NT2/D1 (cell line): Measurements from ENCODE around the gene EDC3.

Experiments
- SUZ12 ChIP-seq: IDR thresholded peaks from 2 replicates; pipeline ENCODE4 v1.6.1; 2011; ENCODE audit not compliant: insufficient read length, insufficient read depth; ENCODE audit errors: extremely low read depth
- ZNF274 ChIP-seq: IDR thresholded peaks from 2 replicates; pipeline ENCODE4 v1.6.1; 2011; ENCODE audit warnings: mild to moderate bottlenecking, low read depth, low read length

DNA sequence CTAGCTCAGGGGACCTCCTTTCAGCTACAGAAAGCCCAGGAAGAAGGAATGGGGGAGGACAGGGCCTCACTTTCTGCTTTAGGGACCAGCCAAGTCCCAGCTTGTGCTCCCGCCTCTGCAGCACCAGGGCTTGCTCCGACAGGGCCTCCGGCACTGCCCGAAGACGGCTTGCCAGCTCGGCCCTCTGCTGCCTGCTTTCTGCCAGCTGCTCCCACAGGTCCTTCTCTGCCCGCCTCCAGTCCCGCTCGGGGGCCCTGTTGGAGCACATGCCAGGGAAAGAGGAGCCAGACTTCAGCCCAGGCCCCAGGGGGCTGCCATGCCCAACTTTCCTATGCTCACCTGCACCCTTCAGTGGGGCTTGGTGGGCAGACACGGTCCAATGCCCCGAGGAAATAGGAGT, 84.5 kb downstream of the EDC3 start:
- no peak for TF ChIP-seq ZNF274
- TF ChIP-seq SUZ12, result no peak
